SKM-1 (cell line): ENCODE results near the gene ZNF521.

Experiments used
- DNase-seq: peaks from one replicate; lab custom pipeline; 2025; ENCODE audit not compliant: unreplicated experiment; lab: John Stamatoyannopoulos, UW

ZNF521 gene

DNA sequence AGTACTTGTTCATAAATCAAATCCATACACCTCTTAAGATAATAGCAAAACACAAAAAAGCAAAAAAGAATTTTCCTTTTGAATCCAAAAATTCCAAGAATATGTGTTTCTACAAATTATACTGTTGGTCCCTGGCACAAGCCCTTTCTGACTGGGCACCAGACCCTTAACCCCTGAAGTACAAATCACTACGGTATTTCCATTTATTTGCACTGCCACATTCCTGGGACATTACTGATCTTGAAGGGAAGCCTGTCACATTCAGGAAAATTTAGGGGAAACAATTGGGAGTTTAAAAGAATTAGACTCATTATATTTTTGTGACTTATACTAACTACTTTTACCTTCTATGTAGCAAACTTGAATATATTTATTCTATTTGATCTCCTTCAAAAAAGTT lies 98.8 kb downstream of the ZNF521 start:
- no peak for DNase-seq

- no peak for DNase-seq
Measured at GRCh38 chr18:25251068-25251467, 100.9 kb downstream of the ZNF521 start.

DNA sequence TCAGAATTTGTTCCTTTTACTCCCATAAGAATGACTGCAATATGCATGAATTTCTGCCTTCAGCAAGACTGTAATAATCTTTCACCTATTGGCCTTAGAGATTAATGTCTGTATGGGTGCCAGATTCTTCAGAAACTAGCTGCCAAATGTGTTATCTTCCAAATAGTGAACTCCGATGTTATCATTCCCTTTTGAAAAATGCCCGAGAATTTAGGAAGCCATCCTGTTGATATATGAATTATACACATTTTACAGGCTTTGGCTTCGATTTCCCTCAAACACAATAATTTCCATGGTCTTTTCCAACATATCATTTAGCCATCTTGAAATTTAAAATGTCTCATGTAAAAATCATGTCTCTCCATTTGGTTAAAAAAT lies 101.5 kb downstream of the ZNF521 start:
- no peak for DNase-seq

- no peak for DNase-seq
Measured at GRCh38 chr18:25248755-25249154, 103.2 kb downstream of the ZNF521 start.

DNA sequence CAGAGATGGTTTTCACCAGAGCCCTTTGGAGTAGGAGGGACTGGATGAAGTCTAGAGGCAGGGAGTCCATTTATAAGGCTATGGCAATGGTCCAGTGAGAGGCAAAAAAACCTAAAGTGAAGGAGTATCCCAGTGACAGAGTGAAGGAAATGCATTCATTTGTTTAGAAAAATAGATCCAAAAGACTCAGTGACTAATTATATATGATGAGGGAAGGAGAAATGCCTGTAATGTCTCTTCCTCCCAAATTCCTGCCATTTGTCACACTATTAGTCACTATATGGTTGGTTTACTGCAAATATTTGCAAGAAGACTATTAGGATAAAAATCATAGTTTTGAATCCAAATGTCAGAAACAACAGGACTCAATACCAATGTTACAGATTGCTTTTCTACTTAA lies 104.2 kb downstream of the ZNF521 start:
- no peak for DNase-seq

- no peak for DNase-seq
Measured at GRCh38 chr18:25244924-25245698, 106.9 kb downstream of the ZNF521 start.

DNA sequence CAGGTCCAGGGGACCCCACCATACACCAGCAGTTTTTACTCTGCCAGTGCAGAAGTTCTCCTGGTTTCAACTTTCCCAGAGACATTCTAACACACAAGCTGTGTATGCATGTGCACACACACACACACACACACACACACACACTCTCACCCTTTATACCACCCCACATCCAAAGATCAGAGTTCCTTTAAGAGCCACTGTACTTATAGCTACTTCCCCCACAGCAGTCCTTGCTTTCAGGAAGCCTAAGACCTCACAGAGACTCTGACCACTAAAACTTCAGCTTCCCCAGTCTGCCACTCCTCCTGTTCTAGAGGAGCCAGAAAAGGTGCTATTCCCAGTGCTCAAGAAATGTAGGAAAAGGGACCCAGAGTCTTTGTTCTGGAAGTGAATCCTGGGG lies 107.8 kb downstream of the ZNF521 start:
- DNase-seq, result no peak

- no peak for DNase-seq
Measured at GRCh38 chr18:25243754-25244153, 108.2 kb downstream of the ZNF521 start.

DNA sequence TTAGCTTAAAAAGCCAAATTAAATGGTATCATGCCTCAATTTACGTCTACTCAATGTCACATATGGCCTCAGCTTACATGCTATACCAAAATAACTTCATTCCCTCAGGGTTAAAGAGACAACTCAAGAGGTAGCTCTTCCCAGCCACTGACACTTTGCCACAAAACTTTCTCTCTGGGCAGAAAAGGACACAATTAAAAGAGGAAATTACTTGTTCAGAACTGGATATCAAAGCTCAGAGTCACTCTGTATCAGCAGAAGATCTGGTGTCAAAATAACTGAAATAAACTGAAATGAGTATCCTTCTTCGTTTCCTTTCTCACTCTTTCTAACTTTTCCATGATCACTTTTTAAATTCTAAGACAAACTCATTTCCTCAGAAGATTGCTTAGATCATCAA lies 108.7 kb downstream of the ZNF521 start:
- DNase-seq, result no peak

- DNase-seq, result no peak
Measured at GRCh38 chr18:25240420-25240770, 111.6 kb downstream of the ZNF521 start.

DNA sequence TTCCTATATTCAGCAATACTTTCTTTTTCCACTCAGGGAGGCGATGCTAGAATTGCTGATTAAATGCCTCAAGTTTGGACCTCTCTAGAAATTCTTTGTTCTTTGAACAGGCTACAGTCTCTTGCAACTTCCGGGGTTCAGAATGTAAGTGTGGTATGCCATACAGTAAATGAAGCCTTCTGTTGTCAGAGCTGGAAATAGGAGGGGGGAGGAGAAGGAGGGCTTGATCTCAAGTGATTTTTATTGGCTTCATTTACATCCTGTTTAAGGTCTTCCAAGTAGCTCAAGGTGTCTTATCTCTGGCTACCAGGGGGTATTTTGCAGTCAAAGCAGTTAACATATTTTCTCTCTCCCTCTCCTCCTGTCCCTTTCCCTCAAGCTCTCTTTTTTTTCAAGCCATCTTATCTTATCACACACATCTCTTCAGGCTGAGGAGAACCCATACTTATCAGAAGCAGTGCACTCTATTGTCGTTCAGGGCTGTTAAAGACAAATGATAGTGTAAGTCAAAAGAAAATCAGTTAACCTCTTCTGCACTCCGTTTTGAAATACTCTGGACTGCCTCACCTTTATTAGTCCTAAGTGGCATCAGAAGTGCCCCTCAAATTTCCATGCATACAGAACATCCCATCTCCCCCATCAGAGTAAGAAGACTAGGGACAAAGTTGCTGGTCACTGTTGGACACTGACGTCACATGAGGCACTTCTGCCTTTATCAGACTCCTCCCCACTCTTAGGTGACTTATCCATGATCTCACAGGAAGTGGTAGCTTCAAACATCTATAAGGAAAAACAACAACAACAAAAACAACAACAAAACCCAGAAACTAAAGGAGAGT lies 112.2 kb downstream of the ZNF521 start:
- DNase-seq, result no peak

DNA sequence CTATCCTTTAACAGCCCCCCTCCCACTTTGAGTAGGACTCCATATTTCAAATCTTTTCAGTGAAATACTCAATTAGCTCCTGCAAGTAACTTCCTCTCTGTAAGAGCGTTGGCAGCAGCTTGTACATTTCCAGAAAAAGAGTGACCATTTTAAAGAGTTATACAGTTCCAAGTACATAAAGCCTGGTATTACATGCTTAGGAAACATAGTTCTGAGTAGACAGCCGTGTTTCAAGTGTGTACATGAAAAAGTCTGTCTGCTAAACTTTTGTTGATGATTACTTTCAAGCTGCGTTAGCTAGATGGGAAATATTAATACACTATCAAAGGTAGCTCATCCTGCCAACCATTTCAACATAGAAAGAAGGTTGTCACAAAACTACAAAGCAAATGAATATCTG lies 112.8 kb downstream of the ZNF521 start:
- no peak for DNase-seq

DNA sequence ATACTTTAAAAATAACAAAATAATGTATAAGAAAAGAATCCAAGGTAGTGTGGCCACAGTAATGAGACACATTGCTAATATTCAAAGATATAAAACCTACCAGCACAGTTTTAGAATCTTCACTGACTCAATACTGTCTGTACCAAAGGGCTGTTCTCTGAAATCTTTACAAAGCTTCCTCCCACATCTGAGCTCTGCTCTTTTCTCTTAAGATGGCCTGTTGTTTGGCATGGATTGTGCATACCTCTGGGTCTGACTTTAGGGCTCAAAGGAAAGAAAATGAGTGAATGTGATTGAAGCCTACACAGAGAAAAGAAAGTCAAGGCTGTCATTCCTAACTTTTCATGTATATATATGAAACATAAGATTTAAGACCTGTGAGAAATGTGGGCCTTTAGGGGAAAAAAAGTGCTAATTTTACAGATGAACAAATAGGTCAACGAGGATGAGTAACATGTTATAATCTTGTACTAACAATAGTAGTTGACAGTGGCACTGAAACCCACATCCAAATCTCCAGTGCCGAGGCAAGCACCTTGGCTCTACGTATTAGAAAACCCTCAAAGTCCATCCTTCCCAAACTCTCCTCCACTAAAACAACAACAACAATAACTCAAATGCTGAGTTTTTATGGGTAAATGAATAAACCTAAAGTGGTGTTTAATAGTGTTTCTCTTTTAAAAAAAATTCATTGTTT lies 114.2 kb downstream of the ZNF521 start:
- DNase-seq, result no peak

DNA sequence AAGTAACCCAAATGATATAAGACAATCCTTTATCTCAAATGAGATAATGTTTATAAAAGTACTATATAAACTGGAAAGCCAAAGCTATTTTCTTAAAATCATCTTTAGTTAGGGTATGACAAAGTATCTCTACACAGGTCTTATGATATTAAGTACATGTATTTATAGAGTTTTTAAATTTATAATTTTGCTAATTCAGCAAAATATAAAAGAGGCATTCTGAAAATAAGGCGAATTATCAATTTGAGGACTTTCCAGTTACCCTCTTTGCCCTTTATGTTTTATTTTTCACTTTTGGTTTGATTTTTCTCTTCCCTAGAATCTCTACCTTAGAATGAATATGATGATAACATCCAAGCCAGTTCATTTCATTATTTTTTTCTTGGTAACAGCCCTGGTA lies 115.2 kb downstream of the ZNF521 start:
- DNase-seq, result no peak

DNA sequence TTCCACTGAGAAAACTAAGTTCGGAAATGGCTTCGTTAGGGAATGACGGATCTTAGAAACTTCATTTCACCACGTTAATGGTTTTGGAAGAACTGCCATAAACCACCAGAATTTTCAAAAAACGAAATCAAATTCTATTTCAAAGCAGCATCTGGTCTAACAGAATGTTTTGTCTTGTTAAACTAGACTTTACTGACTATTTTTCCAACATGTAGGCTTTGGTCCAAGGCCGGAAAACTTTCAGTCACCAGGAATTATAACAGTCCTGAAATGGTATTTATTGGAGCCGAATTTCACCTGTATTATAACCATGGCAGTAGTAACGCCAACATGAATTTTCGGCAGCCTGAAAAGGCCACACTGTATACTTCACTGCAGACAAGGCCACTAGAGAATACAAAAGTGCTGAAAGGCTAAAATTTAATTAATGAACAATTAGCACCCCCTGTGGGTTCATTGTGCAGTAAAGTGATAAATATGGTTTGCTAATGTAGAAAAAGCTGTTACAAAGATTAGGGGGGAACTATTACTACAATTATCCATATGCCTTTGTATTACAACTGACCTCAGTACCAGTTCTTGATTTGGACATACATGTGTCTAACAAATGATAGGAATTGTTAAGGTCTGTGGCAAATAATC lies 116.4 kb downstream of the ZNF521 start:
- DNase-seq, result no peak

- DNase-seq, result no peak
Measured at GRCh38 chr18:25234740-25235345, 117.1 kb downstream of the ZNF521 start.

DNA sequence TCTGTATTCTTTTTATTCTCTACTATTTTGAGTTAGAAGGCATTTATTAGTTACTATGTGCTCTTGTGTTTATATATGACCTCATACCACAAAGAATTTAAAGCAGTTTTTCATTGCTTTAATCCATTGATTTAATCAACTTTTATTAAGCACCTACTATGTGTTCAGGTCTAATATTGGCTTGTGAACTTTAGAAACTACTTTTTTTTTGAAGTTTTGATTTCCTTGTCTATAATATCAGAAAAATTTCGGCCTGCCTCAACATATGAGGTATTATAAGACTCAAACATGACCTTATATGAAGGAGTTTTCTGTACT lies 117.7 kb downstream of the ZNF521 start:
- DNase-seq, result no peak

GRCh38 chr18:25233528-25234321 lies 118.2 kb downstream of the ZNF521 start:
- no peak for DNase-seq

GRCh38 chr18:25231327-25231691 lies 120.7 kb downstream of the ZNF521 start:
- DNase-seq, result no peak

GRCh38 chr18:25230658-25231326 lies 121.2 kb downstream of the ZNF521 start:
- DNase-seq, result no peak
